CD14-positive monocyte (primary cell): ENCODE data around the gene SLC25A23. TPM values are rescaled to one million over a fixed set of nuclear protein-coding genes. Genes with fewer than 3 reads are reported as not detected.

Experiments
- DNase-seq, 3 donors: peaks; one replicate each; pipeline ENCODE4 v3.0.0-alpha.2; 2011 to 2022
- H2AFZ ChIP-seq: 2 replicates; pipeline ENCODE4 v1.6.0; 2012; ENCODE audit warnings: mild to moderate bottlenecking, low read depth, low read length, inconsistent platforms; ENCODE audit not compliant: insufficient read depth, poor library complexity, severe bottlenecking
- H3K27ac ChIP-seq, 2 donors: 1 replicate in 1 of 2; 2 replicates in 1 of 2; pipeline ENCODE4 v1.5.1; 2012 to 2013; ENCODE audit warnings: low read length in 2 of 2, control low read depth in 1 of 2, inconsistent platforms in 1 of 2, low read depth in 1 of 2, mild to moderate bottlenecking in 1 of 2
- H3K27me3 ChIP-seq, 2 donors: one replicate each; pipeline versions ENCODE4 v1.6.0 to v1.6.1; 2011 to 2013; ENCODE audit warnings: low read length in 2 of 2; ENCODE audit not compliant: control insufficient read depth in 2 of 2, insufficient read depth in 2 of 2
- H3K36me3 ChIP-seq, 2 donors: replicated peaks in 1 of 2; 1 replicate in 1 of 2; 2 replicates in 1 of 2; pipeline versions ENCODE4 v1.5.1 to v1.6.1; 2012 to 2013; ENCODE audit warnings: low read length in 2 of 2, control low read depth in 1 of 2, inconsistent platforms in 1 of 2, mild to moderate bottlenecking in 1 of 2; ENCODE audit not compliant: insufficient read depth in 2 of 2, control insufficient read depth in 1 of 2
- H3K4me1 ChIP-seq, 2 donors: 1 replicate in 1 of 2; 2 replicates in 1 of 2; pipeline versions ENCODE4 v1.5.1 to v1.6.1; 2012 to 2013; ENCODE audit warnings: low read length in 2 of 2, control low read depth in 1 of 2, inconsistent platforms in 1 of 2, mild to moderate bottlenecking in 1 of 2, moderate library complexity in 1 of 2; ENCODE audit not compliant: insufficient read depth in 2 of 2, control insufficient read depth in 1 of 2
- H3K4me2 ChIP-seq: replicated peaks from 2 replicates; pipeline ENCODE3; 2012; ENCODE audit warnings: low read length, moderate library complexity, mild to moderate bottlenecking; ENCODE audit not compliant: poor library complexity, severe bottlenecking; ENCODE audit errors: extremely low read depth
- H3K4me3 ChIP-seq, 3 experiments: fragments of 200-600 bp in 1 of 3; sonication (generic) in 1 of 3; replicated peaks in 1 of 3; 1 replicate in 2 of 3; 2 replicates in 1 of 3; pipeline ENCODE4 v1.5.1; 2011 to 2013; ENCODE audit warnings: low read length in 3 of 3, mild to moderate bottlenecking in 3 of 3, control low read depth in 2 of 3, low read depth in 2 of 3, inconsistent platforms in 1 of 3, moderate library complexity in 1 of 3
- H3K79me2 ChIP-seq: 2 replicates; pipeline ENCODE4 v1.6.0; 2012; ENCODE audit warnings: mild to moderate bottlenecking, control low read depth, inconsistent platforms, low read length, moderate library complexity; ENCODE audit not compliant: insufficient read depth
- H3K9ac ChIP-seq: 2 replicates; pipeline ENCODE4 v1.6.0; 2017; ENCODE audit warnings: low read length, mild to moderate bottlenecking; ENCODE audit not compliant: insufficient read depth, poor library complexity, severe bottlenecking
- H3K9me3 ChIP-seq, 2 donors: replicated peaks in 1 of 2; 1 replicate in 1 of 2; 2 replicates in 1 of 2; pipeline versions ENCODE4 v1.5.1 to v1.6.1; 2012 to 2013; ENCODE audit warnings: low read length in 2 of 2, control low read depth in 1 of 2; ENCODE audit not compliant: control insufficient read depth in 1 of 2, insufficient read depth in 1 of 2
- H4K20me1 ChIP-seq: 2 replicates; pipeline ENCODE4 v1.6.0; 2012; ENCODE audit warnings: mild to moderate bottlenecking, low read length, control low read depth, moderate library complexity; ENCODE audit not compliant: insufficient read depth
- H3K27ac Mint-ChIP-seq, 7 donors: one replicate each; pipeline ENCODE4 v1.8.0; 2020; ENCODE audit warnings: mild to moderate bottlenecking in 7 of 7, mixed read lengths in 7 of 7, moderate library complexity in 6 of 7, inconsistent platforms in 2 of 7
- H3K27me3 Mint-ChIP-seq, 3 donors: one replicate each; pipeline ENCODE4 v1.8.0; 2021 to 2022; ENCODE audit warnings: low read depth in 3 of 3, mild to moderate bottlenecking in 3 of 3, mixed read lengths in 3 of 3, moderate library complexity in 3 of 3, inconsistent platforms in 1 of 3
- H3K36me3 Mint-ChIP-seq, 2 donors: one replicate each; pipeline ENCODE4 v1.8.0; 2020; ENCODE audit warnings: mixed read lengths in 2 of 2, inconsistent platforms in 1 of 2, mild to moderate bottlenecking in 1 of 2
- H3K4me1 Mint-ChIP-seq: one replicate; pipeline ENCODE4 v1.8.0; 2020; ENCODE audit warnings: mild to moderate bottlenecking, mixed read lengths
- H3K4me3 Mint-ChIP-seq, 2 donors: one replicate each; pipeline ENCODE4 v1.8.0; 2020; ENCODE audit warnings: mild to moderate bottlenecking in 2 of 2, mixed read lengths in 2 of 2, moderate library complexity in 1 of 2
- H3K9me3 Mint-ChIP-seq, 7 donors: one replicate each; pipeline ENCODE4 v1.8.0; 2020 to 2022; ENCODE audit warnings: mixed read lengths in 7 of 7, mild to moderate bottlenecking in 6 of 7, moderate library complexity in 6 of 7, inconsistent platforms in 2 of 7
- CTCF ChIP-seq: fragments of 200-600 bp; IDR thresholded peaks from one replicate; pipeline ENCODE4 v1.8.0; 2022; ENCODE audit warnings: antibody characterized with exemption, mild to moderate bottlenecking
- WGBS: methylation state at CpG from one replicate; pipeline ENCODE4 v1.1.5; 2013; ENCODE audit warnings: missing lambda C conversion rate; ENCODE audit not compliant: insufficient coverage; 5-methylcytosine and 5-hydroxymethylcytosine counted together
- intact Hi-C, 2 donors: fragments of 100-400 bp; cut with micrococcal nuclease; formaldehyde crosslinking; loops; one replicate each; pipeline versions ENCODE4 v1.15.0 to v1.15.1; 2023
- polyA plus RNA-seq, 3 donors: library from polyadenylated mRNA; depleted of rRNA in 1 of 3; unstranded in 2 of 3; stranded (reverse) in 1 of 3; fragments of 300-500 nt in 2 of 3; fragments of >200 nt in 1 of 3; fragmentation: Illumina TruSeq in 2 of 3; gene quantifications; 1 replicate in 2 of 3; 2 replicates in 1 of 3; pipeline ENCODE4 v1.2.3, GENCODE V29; 2012 to 2021

Gene SLC25A23
- polyA plus RNA-seq, 3 donors = 0.11 to 0.15 TPM; not detected in 1

GRCh38 chr19:6465006-6465405 lies 5.4 kb upstream of the SLC25A23 start:
- 95% methylated on average over 4 of the region's 9 CpGs for WGBS
- peaks cover 0 to 25% of the 10 kb centered on the region in 2 donors for H3K27me3 ChIP-seq
- Mint-ChIP-seq H3K4me3 (peak overlapping the region in 1 of 2 donors; percentile 71), H3K27ac (peak overlapping the region in 1 of 7 donors; percentile 26), H3K9me3 (peaks cover 0 to 5% (median under 1%) of the 10 kb centered on the region in 7 donors), H3K27me3 (peaks cover 28 to 35% (median 31%) of the 10 kb centered on the region in 3 donors), H3K36me3 (peaks cover 18 to 21% of the 10 kb centered on the region in 2 donors), H3K4me1 (peaks cover 12% of the 10 kb centered on the region)
- no peak overlapping the region for H3K27ac ChIP-seq
- no peak overlapping the region for H2AFZ ChIP-seq
- no peak overlapping the region for H3K4me2 ChIP-seq
- H3K4me3 ChIP-seq = no peak overlapping the region
- H3K4me1 ChIP-seq = peaks cover 11 to 18% of the 10 kb centered on the region in 2 donors
- no peaks in the 10 kb centered on the region for H3K79me2 ChIP-seq
- H3K9me3 ChIP-seq = peaks cover 3 to 4% of the 10 kb centered on the region in 2 donors
- peaks cover 5 to 20% of the 10 kb centered on the region in 2 donors for H3K36me3 ChIP-seq
- H3K9ac ChIP-seq = no peak overlapping the region
- no peak for TF ChIP-seq CTCF
- no peaks in the 10 kb centered on the region for H4K20me1 ChIP-seq
- intact Hi-C loops = no loop called here
- no peak for DNase-seq

DNA sequence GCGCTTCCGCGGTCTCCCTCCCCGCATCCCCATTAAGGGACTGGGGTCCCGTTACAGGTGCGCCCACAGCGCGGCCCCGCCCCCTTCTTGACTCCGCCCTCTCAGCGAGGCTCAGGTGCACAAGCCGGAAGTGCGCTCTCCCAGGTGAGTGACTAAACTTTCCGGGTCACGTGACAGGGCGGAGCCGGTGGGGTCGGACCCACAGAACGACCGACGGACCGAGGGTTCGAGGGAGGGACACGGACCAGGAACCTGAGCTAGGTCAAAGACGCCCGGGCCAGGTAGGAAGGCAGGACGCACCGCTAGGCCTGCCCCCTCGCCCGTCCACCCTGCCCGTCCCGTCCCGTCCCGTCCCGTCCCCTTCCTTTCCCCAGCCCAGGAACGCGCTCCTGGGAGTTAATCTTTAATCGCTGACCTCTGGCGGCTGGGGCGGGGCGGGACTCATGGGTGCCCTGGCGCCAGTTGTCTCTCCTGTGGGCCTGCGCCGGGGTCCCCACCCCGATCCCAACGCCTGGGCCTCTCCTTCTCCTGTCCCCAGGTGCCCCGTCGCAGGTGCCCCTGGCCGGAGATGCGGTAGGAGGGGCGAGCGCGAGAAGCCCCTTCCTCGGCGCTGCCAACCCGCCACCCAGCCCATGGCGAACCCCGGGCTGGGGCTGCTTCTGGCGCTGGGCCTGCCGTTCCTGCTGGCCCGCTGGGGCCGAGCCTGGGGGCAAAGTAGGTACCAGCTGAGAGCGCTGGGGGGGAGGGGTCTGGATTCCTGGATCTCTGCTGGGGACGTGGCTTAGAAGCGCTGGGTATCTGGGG lies 4.7 kb upstream of the SLC25A23 start, which contains the start of gene CRB3:
TSS of gene CRB3 (plus strand) at position 202 of the 804 bp plus-strand sequence. CDS start at position 633, 431 bp downstream.
- DNase-seq = no peak
- Mint-ChIP-seq H3K27me3 (peaks cover 32 to 39% (median 34%) of the 10 kb centered on the region in 3 donors), H3K4me3 (peak within 1 kb of the TSS in 1 of 2 donors; percentile 71), H3K9me3 (peaks cover 0 to 5% (median 1%) of the 10 kb centered on the region in 7 donors), H3K4me1 (peaks cover 15% of the 10 kb centered on the region), H3K36me3 (peaks cover 17% of the 10 kb centered on the region in 2 donors), H3K27ac (no peak within 1 kb of the TSS)
- 10% methylated on average over 60 of the region's 65 CpGs for WGBS
- no peak for TF ChIP-seq CTCF
- peaks cover 3 to 4% of the 10 kb centered on the region in 2 donors for H3K9me3 ChIP-seq
- no peak within 1 kb of the TSS for H2AFZ ChIP-seq
- no peaks in the 10 kb centered on the region for H4K20me1 ChIP-seq
- peaks cover 15 to 25% of the 10 kb centered on the region in 2 donors for H3K4me1 ChIP-seq
- intact Hi-C loops = no loop called here
- peaks cover 0 to 28% of the 10 kb centered on the region in 2 donors for H3K27me3 ChIP-seq
- H3K4me3 ChIP-seq = no peak within 1 kb of the TSS
- peaks cover 5 to 13% of the 10 kb centered on the region in 2 donors for H3K36me3 ChIP-seq
- no peak within 1 kb of the TSS for H3K27ac ChIP-seq
- no peaks in the 10 kb centered on the region for H3K79me2 ChIP-seq
- H3K9ac ChIP-seq = no peak within 1 kb of the TSS
- no peak within 1 kb of the TSS for H3K4me2 ChIP-seq
